Spleen (tissue), 11 donors: ENCODE results near the gene STAT3. TPM values are rescaled to one million over a fixed set of nuclear protein-coding genes. Genes with fewer than 3 reads are reported as not detected.
"Not testable (repeated sequence)": the region's sequence is repeated elsewhere in the genome, so short reads cannot be mapped to it uniquely, and the experiment has no call there.

Source experiments
- DNase-seq: peaks from one replicate; pipeline ENCODE4 v3.0.0-alpha.2; 2020
- H3K27ac ChIP-seq, 8 donors: fragments of 200-600 bp; sonication (generic) in 7 of 8; 1 replicate in 4 of 8; 2 replicates in 4 of 8; pipeline versions ENCODE4 v1.5.0 to v1.8.0; 2016 to 2021; ENCODE audit warnings: inconsistent platforms in 4 of 8, mild to moderate bottlenecking in 4 of 8, moderate library complexity in 1 of 8
- H3K27me3 ChIP-seq, 7 donors: fragments of 200-600 bp; sonication (generic) in 6 of 7; replicated peaks in 1 of 7; 1 replicate in 4 of 7; 2 replicates in 3 of 7; pipeline versions ENCODE4 v1.5.0 to v1.8.0; 2016 to 2021; ENCODE audit warnings: inconsistent platforms in 3 of 7, mild to moderate bottlenecking in 1 of 7
- H3K36me3 ChIP-seq, 6 donors: fragments of 200-600 bp; sonication (generic) in 5 of 6; 1 replicate in 4 of 6; 2 replicates in 2 of 6; pipeline versions ENCODE4 v1.5.0 to v1.8.0; 2016 to 2021; ENCODE audit warnings: inconsistent platforms in 2 of 6
- H3K4me1 ChIP-seq, 6 donors: fragments of 200-600 bp; sonication (generic) in 5 of 6; 1 replicate in 3 of 6; 2 replicates in 3 of 6; pipeline versions ENCODE4 v1.5.0 to v1.8.0; 2016 to 2021; ENCODE audit warnings: inconsistent platforms in 3 of 6
- H3K4me3 ChIP-seq, 8 donors: fragments of 200-600 bp; sonication (generic) in 7 of 8; 1 replicate in 4 of 8; 2 replicates in 4 of 8; pipeline versions ENCODE4 v1.5.0 to v1.8.0; 2016 to 2021; ENCODE audit warnings: inconsistent platforms in 4 of 8, mild to moderate bottlenecking in 4 of 8, moderate library complexity in 2 of 8
- H3K9me3 ChIP-seq, 8 donors: fragments of 200-600 bp; sonication (generic) in 7 of 8; 1 replicate in 4 of 8; 2 replicates in 4 of 8; pipeline versions ENCODE4 v1.5.0 to v1.8.0; 2016 to 2021; ENCODE audit warnings: inconsistent platforms in 4 of 8
- CTCF ChIP-seq, 11 experiments: fragments of 200-600 bp in 7 of 11; fragments of 450-650 bp in 4 of 11; sonication (generic) in 4 of 11; IDR thresholded peaks in 8 of 11; conservative IDR thresholded peaks in 3 of 11; 1 replicate in 7 of 11; 2 replicates in 4 of 11; pipeline versions ENCODE4 v1.4.0 to v1.8.0; 2016 to 2021; ENCODE audit warnings: antibody characterized with exemption in 11 of 11, inconsistent platforms in 4 of 11, mild to moderate bottlenecking in 1 of 11
- POLR2A ChIP-seq, 3 donors: fragments of 450-650 bp; IDR thresholded peaks; one replicate each; pipeline ENCODE4 v1.5.1; 2017; ENCODE audit warnings: antibody characterized with exemption in 3 of 3, mild to moderate bottlenecking in 1 of 3
- POLR2AphosphoS5 ChIP-seq, 3 donors: sonication (generic); formaldehyde crosslinking; IDR thresholded peaks; one replicate each; pipeline ENCODE4 v1.5.1; 2017; ENCODE audit warnings: antibody characterized with exemption in 3 of 3
- WGBS, 5 donors: extraction: QIAGEN DNeasy Blood & Tissue Kit in 3 of 5; methylation state at CpG; one replicate each; pipeline versions ENCODE4 v1.1.5 to v1.1.7; 2013 to 2018; 5-methylcytosine and 5-hydroxymethylcytosine counted together
- intact Hi-C: fragments of 100-400 bp; cut with DNase I; formaldehyde crosslinking; loops from one replicate; pipeline ENCODE4 v1.15.0; 2023; ENCODE audit warnings: low total_unique reads
- polyA plus RNA-seq, 3 donors: library from polyadenylated mRNA; stranded (reverse); fragments of 200-250 nt; gene quantifications; one replicate each; pipeline ENCODE4 v1.2.1, GENCODE V29; 2013
- total RNA-seq, 7 donors: library from RNA; depleted of rRNA in 3 of 7; stranded (reverse); fragments of >200 nt in 3 of 7; fragmentation: NEBNext Ultra II Directional in 4 of 7; extraction: Animal tissue kit (Norgen Biotek cat#: 25700) in 4 of 7; gene quantifications; one replicate each; pipeline versions ENCODE4 v1.1.0 to v1.2.1, GENCODE V29; 2016 to 2021
- donor health status: healthy with polysubstance abuse.
- donor health status: DM: no; HTN: no; CAD: no; lungs with moderate emphysema.
- donor health status: DM: no; HTN: no; CAD: no.
- donor health status: Bipolar disorder and iron deficiency.
- donor health status: healthy.
- donor health status: DM: no; HTN: no; CAD: no.
- donor health status: DM: yes; HTN: yes; CAD: no.

STAT3 gene
- total and polyA plus RNA-seq, 10 donors, result 18.3 to 326 (median 241) TPM

- 78 to 91% (median 88%) methylated on average over 3 of the region's 3 CpGs for WGBS, 5 donors
- intact Hi-C loops, result no loop called here
- no peaks in the 10 kb centered on the region for H3K4me1 ChIP-seq
- no peaks in the 10 kb centered on the region for H3K27me3 ChIP-seq
- TF ChIP-seq CTCF (IDR thresholded peaks at IDR 0.05 in 8 of 11, conservative IDR thresholded peaks at IDR 0.05 in 3 of 11), result no peak
- no peak for TF ChIP-seq POLR2AphosphoS5 (IDR thresholded peaks at IDR 0.05)
- no peak for TF ChIP-seq POLR2A (IDR thresholded peaks at IDR 0.05)
- no peaks in the 10 kb centered on the region for H3K9me3 ChIP-seq
- H3K36me3 ChIP-seq, result peaks cover 0 to 98% (median 78%) of the 10 kb centered on the region in 6 donors
- no peak for DNase-seq
- H3K27ac ChIP-seq, result no peak overlapping the region
- no peak overlapping the region for H3K4me3 ChIP-seq
These were observed 84.5 kb downstream of the STAT3 start for GRCh38 chr17:42303694-42304093.

- Histone ChIP-seq H3K9me3 (no peaks in the 10 kb centered on the region), H3K27me3 (no peaks in the 10 kb centered on the region), H3K27ac (no peak overlapping the region), H3K36me3 (peaks cover 0 to 98% (median 71%) of the 10 kb centered on the region in 6 donors), H3K4me1 (no peaks in the 10 kb centered on the region), H3K4me3 (no peak overlapping the region)
- no peak for DNase-seq
- TF ChIP-seq POLR2AphosphoS5 (IDR thresholded peaks at IDR 0.05) (no peak), CTCF (IDR thresholded peaks at IDR 0.05 in 8 of 11, conservative IDR thresholded peaks at IDR 0.05 in 3 of 11) (no peak), POLR2A (IDR thresholded peaks at IDR 0.05) (no peak)
- intact Hi-C loops, result no loop called here
- 87 to 97% (median 91%) methylated on average over 7 to 9 of the region's 9 CpGs for WGBS, 5 donors
These were observed 87.2 kb downstream of the STAT3 start for GRCh38 chr17:42301022-42301421.

- H3K9me3 ChIP-seq, H3K27ac ChIP-seq, intact Hi-C loops, H3K4me3 ChIP-seq, DNase-seq, H3K27me3 ChIP-seq, H3K4me1 ChIP-seq: not testable (repeated sequence)
- WGBS, 5 donors, result 100% methylated on average over 1 to 2 of the region's 17 CpGs; no CpG with 5 or more reads in 3 of the 5 donors
- peaks cover 0 to 98% (median 69%) of the 10 kb centered on the region in 6 donors for H3K36me3 ChIP-seq
These were observed 88.3 kb downstream of the STAT3 start for GRCh38 chr17:42299913-42300312.

GRCh38 chr17:42299361-42299760, 88.9 kb downstream of the STAT3 start:
- 94 to 97% (median 96%) methylated on average over 7 to 10 of the region's 10 CpGs for WGBS, 5 donors
- H3K27ac ChIP-seq, H3K4me3 ChIP-seq, H3K27me3 ChIP-seq, H3K9me3 ChIP-seq, DNase-seq, H3K4me1 ChIP-seq, intact Hi-C loops: not testable (repeated sequence)
- H3K36me3 ChIP-seq, result peaks cover 0 to 98% (median 66%) of the 10 kb centered on the region in 6 donors

- H3K4me3 ChIP-seq, DNase-seq, H3K9me3 ChIP-seq, H3K27me3 ChIP-seq, H3K27ac ChIP-seq, intact Hi-C loops: not testable (repeated sequence)
- peaks cover 0 to 98% (median 56%) of the 10 kb centered on the region in 6 donors for H3K36me3 ChIP-seq
- H3K4me1 ChIP-seq, result peaks cover 0 to 14% (median 3%) of the 10 kb centered on the region in 6 donors
- 84 to 94% (median 92%) methylated on average over 9 to 10 of the region's 10 CpGs for WGBS, 5 donors
These were observed 90.5 kb downstream of the STAT3 start for GRCh38 chr17:42297775-42298174.

GRCh38 chr17:42296012-42296411, 92.2 kb downstream of the STAT3 start:
- peaks cover 0 to 98% (median 44%) of the 10 kb centered on the region in 6 donors for H3K36me3 ChIP-seq
- peaks cover 0 to 29% (median 7%) of the 10 kb centered on the region in 6 donors for H3K4me1 ChIP-seq
- H3K4me3 ChIP-seq, result no peak overlapping the region
- intact Hi-C loops, result no loop called here
- H3K9me3 ChIP-seq, result no peaks in the 10 kb centered on the region
- DNase-seq, result no peak
- TF ChIP-seq CTCF (IDR thresholded peaks at IDR 0.05 in 8 of 11, conservative IDR thresholded peaks at IDR 0.05 in 3 of 11), result no peak
- TF ChIP-seq POLR2AphosphoS5 (IDR thresholded peaks at IDR 0.05), result no peak
- no peak for TF ChIP-seq POLR2A (IDR thresholded peaks at IDR 0.05)
- no peaks in the 10 kb centered on the region for H3K27me3 ChIP-seq
- H3K27ac ChIP-seq, result no peak overlapping the region
- 94 to 98% (median 96%) methylated on average over 3 of the region's 3 CpGs for WGBS, 5 donors
